GM12864 (cell line): ENCODE measurements around the gene MIPOL1.
"Not testable (repeated sequence)": the region's sequence is repeated elsewhere in the genome, so short reads cannot be mapped to it uniquely, and the experiment has no call there.

Experiments used
- DNase-seq: peaks from one replicate; pipeline ENCODE4 v3.0.0-alpha.2; 2011; ENCODE audit warnings: low read depth
- H3K4me3 ChIP-seq: 2 replicates; pipeline ENCODE4 v1.5.1; 2011; ENCODE audit warnings: mild to moderate bottlenecking, low read depth, low read length, control low read depth
- TF ChIP-seq, protein P1 (sequence below): IDR thresholded peaks from 2 replicates; pipeline ENCODE4 v1.5.1; 2011; ENCODE audit warnings: low read depth, mild to moderate bottlenecking, moderate library complexity, low read length, control low read depth, inconsistent platforms; ENCODE audit errors: missing control alignments

Gene MIPOL1

DNA sequence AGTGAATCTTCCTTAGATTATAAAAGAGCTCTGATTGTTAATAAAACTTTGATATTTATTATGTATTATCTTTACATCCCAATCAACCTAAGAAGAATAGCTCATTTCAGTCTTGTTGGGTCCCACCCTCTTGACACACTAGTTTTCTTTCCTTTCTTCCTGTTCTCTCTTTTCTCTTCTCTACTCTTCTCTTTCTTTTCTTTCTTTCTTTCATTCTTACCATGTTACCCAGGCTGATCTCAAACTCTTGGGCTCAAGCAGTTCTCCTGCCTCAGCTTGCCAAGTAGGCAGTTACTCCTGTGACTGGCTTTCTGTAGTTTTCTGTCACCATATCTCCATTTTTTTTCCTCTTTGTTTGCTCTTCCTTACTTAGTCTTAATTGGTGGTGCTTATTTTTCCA is 177.8 kb downstream of the MIPOL1 start:
- DNase-seq, result no peak
- no peak overlapping the region for H3K4me3 ChIP-seq
- TF ChIP-seq, protein P1, sequence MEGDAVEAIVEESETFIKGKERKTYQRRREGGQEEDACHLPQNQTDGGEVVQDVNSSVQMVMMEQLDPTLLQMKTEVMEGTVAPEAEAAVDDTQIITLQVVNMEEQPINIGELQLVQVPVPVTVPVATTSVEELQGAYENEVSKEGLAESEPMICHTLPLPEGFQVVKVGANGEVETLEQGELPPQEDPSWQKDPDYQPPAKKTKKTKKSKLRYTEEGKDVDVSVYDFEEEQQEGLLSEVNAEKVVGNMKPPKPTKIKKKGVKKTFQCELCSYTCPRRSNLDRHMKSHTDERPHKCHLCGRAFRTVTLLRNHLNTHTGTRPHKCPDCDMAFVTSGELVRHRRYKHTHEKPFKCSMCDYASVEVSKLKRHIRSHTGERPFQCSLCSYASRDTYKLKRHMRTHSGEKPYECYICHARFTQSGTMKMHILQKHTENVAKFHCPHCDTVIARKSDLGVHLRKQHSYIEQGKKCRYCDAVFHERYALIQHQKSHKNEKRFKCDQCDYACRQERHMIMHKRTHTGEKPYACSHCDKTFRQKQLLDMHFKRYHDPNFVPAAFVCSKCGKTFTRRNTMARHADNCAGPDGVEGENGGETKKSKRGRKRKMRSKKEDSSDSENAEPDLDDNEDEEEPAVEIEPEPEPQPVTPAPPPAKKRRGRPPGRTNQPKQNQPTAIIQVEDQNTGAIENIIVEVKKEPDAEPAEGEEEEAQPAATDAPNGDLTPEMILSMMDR, result no peak

DNA sequence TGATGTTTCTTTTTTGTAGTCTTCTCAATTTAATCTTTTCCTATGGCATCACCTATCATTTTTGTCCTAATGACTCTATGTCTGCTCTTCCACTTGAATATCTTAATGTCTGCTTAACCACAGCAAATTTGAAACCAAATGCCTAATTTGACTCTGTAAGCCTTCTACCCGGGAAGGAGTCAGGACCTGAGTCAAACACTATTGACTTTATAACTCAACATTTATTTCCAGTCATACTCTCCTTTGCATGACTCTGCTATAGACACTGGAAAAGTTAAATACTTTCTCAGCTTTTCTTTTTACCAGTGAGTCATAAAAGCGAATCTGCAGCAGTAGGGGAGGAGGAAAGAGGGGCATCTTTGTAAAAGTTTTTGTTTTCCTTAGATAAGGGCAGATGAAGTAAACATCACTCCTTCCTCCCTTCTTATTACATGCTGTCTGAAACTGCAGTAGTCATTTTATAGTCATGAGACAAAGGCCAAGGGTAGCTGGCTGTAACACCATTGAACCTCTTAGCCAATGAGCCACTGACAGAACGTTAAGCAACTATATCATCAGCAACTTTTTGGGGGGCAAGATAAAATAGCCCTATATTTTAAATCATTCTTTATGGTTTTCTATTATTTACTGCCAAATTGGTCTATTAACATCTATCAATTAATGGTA is 179.3 kb downstream of the MIPOL1 start:
- TF ChIP-seq, protein P1, result no peak
- no peak overlapping the region for H3K4me3 ChIP-seq
- no peak for DNase-seq

DNA sequence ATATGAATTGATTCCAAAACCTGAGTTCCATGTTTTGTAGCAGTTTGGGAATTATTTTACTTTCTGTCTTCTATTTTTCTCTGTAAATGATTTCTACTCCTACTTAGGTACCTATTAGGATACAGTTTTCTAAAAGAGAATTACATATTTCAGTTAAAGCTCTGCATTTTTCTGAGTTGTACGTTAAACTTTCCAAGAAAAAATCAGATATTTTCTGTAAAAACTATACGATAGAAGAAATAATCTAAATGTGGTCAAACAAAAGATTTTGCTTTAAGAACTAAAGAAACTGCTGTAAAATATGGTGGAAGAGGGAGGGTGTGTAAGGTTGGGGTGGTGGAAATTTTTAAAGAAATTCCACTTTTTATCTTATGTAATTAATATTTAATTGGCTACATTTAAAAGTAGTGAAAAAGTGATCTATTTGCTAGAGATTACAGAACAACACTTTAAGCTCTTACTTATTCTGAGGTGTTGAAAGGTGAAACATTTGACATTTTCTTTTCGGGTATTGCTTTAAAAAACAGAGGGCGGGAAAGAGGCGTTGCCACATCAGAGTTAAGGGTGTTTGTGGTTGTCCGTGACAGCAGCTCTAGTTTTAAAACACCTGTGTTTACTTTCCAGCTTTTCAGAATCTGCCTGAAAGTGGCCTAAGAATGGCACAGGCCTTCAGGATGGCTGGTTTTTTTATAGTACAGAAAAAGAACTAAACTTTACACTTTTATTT is 187.3 kb downstream of the MIPOL1 start:
- no peak overlapping the region for H3K4me3 ChIP-seq
- no peak for DNase-seq

DNA sequence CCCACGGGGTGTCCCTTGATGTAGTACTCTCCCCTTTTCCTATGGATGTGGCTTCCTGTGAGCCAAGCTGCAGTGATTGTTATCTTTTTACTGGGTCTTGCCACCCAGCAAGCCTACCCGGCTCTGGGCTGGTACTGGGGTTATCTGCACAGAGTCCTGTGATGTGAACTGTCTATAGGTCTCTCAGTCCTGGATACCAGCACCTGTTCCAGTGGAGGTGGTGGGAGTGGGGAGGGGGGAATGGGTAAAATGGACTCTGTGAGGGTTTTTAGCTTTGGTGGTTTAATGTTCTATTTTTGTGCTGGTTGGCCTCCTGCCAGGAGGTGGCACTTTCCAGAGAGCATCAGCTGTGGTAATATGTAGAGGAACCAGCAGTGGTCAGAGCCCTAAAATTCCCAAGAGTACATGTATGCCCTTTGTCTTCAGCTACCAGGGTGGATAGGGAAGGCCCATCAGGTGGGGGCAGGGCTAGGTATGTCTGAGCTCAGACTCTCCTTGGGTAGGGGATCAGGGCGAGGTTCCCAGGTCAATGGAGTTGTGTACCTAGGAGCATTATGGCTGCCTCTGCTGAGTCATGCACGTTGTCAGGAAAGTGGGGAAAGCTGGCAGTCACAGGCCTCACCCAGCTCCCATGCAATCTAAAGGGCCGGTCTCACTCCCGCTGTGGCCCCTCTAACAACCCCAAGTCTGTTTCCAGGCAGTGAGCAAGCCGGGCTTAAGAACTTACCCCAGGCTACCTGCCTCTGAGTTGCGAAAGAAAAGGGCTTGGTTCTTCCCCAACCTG is 199.6 kb downstream of the MIPOL1 start:
- not testable (repeated sequence) for DNase-seq, H3K4me3 ChIP-seq

More for the DNA sequence above, 187.3 kb downstream of the MIPOL1 start:
- TF ChIP-seq, protein P1, result no peak

DNA sequence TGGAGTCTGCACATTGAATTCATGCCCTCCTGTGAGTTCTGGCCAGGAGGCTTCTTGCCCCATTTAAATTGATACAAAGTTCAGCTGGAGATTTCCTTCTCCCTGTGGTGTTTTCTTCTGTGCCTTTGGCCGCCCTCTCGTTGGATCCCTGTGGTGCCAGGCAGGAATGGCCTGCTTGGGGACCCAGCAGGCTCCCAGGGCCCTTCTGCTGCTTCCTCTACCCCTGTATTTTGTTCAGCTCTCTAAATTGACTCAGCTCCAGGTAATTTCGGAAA is 200.1 kb downstream of the MIPOL1 start:
- no peak for DNase-seq
- no peak overlapping the region for H3K4me3 ChIP-seq
- TF ChIP-seq, protein P1, result no peak

DNA sequence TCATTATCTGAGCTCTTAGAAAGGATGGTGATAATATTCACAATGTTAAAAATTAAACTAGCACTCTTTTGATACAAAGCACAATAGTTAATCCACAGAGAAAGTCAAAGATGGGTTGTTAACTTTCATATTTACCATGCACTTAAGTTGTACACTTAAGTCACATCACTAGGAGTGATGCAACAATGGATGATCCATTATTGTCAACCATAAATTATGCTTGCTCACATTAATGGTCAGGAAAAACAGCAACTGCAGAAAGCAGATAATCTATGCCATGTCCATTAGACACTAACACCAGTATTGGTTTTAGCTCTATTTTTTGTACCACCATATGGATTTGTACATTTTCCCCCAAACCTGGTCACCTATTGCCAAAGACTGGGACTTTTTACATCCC is 201.8 kb downstream of the MIPOL1 start:
- TF ChIP-seq, protein P1, result no peak
- DNase-seq, result no peak
- H3K4me3 ChIP-seq, result no peak overlapping the region

DNA sequence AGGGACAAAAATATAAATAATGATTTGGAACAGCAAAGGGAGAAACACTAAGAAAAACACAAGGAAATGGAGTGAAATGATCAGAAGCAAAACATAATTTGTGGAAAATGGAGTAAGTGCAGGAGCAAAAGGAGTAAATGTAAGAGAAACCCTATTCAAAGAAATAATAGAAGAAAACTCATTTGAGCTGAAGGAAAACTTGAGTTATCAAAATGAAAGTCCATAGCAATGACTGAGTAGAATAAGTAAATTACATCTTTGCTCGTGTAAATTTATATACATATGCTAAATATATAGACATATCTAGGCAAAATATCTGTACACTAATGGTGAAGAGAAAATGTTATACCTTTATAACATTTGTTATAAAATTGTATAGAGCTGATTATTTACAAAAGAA is 203.4 kb downstream of the MIPOL1 start:
- TF ChIP-seq, protein P1, result no peak
- no peak for DNase-seq
- H3K4me3 ChIP-seq, result no peak overlapping the region
